Lung (tissue), 12 donors: Measurements from ENCODE around the gene CCDC24. TPM values are rescaled to one million over a fixed set of nuclear protein-coding genes. Genes with fewer than 3 reads are reported as not detected.
A peak's percentile ranks its signal among the peaks of the same experiment; 100 is the strongest.

Experiments used
- ATAC-seq: fragments of 200-7000 bp; cut with Tn5 transposase; one replicate; pipeline ENCODE4 v1.9.1; 2020; ENCODE audit warnings: moderate number of reproducible peaks; ENCODE audit not compliant: insufficient read depth, low FRiP score
- DNase-seq, 3 donors: peaks; one replicate each; pipeline ENCODE4 v3.0.0-alpha.2; 2013 to 2017
- H3K27ac ChIP-seq, 2 donors: one replicate each; pipeline ENCODE4 v1.5.1; 2013; ENCODE audit warnings: mild to moderate bottlenecking in 2 of 2, moderate library complexity in 2 of 2, control low read depth in 1 of 2, inconsistent platforms in 1 of 2, low read depth in 1 of 2, low read length in 1 of 2
- H3K27me3 ChIP-seq, 3 donors: one replicate each; pipeline ENCODE4 v1.5.1; 2013; ENCODE audit warnings: low read length in 2 of 3; ENCODE audit not compliant: control insufficient read depth in 3 of 3, insufficient read depth in 3 of 3
- H3K36me3 ChIP-seq, 4 donors: one replicate each; pipeline ENCODE4 v1.5.1; 2013; ENCODE audit warnings: low read length in 4 of 4, mild to moderate bottlenecking in 1 of 4, moderate library complexity in 1 of 4; ENCODE audit not compliant: control insufficient read depth in 4 of 4, insufficient read depth in 4 of 4
- H3K4me1 ChIP-seq, 5 donors: one replicate each; pipeline ENCODE4 v1.5.1; 2013; ENCODE audit warnings: low read length in 5 of 5, mild to moderate bottlenecking in 2 of 5, moderate library complexity in 1 of 5; ENCODE audit not compliant: control insufficient read depth in 5 of 5, insufficient read depth in 5 of 5
- H3K4me3 ChIP-seq: one replicate; pipeline ENCODE4 v1.5.1; 2013; ENCODE audit warnings: mild to moderate bottlenecking, control low read depth, moderate library complexity
- H3K9ac ChIP-seq, 2 donors: one replicate each; pipeline ENCODE4 v1.5.1; 2013; ENCODE audit warnings: low read length in 2 of 2, control low read depth in 1 of 2; ENCODE audit not compliant: insufficient read depth in 1 of 2
- H3K9me3 ChIP-seq, 4 donors: one replicate each; pipeline ENCODE4 v1.5.1; 2013; ENCODE audit warnings: low read length in 3 of 4, mild to moderate bottlenecking in 1 of 4, moderate library complexity in 1 of 4; ENCODE audit not compliant: control insufficient read depth in 4 of 4, insufficient read depth in 3 of 4
- WGBS, 2 donors: extraction: QIAGEN DNeasy Blood & Tissue Kit; methylation state at CpG; one replicate each; pipeline ENCODE4 v1.1.7; 2013; 5-methylcytosine and 5-hydroxymethylcytosine counted together
- polyA plus RNA-seq, 2 donors: library from polyadenylated mRNA; stranded (reverse); fragments of 200-250 nt; gene quantifications; one replicate each; pipeline ENCODE4 v1.2.1, GENCODE V29; 2013
- total RNA-seq, 2 donors: library from RNA; depleted of rRNA in 1 of 2; stranded (reverse); fragments of >200 nt in 1 of 2; gene quantifications; one replicate each; pipeline ENCODE4 v1.2.1, GENCODE V29; 2014 to 2021
- TF ChIP-seq, protein P1 (sequence below): IDR thresholded peaks from 2 replicates; pipeline ENCODE4 v1.5.1; 2012; ENCODE audit warnings: mild to moderate bottlenecking; ENCODE audit errors: control extremely low read depth, extremely low read depth
- donor health status: control.
- donor health status: control.
- donor health status: Bipolar disorder and iron deficiency.
- donor health status: healthy.
- donor health status: DM: yes; HTN: yes; CAD: no.

Gene CCDC24
- total and polyA plus RNA-seq, 4 donors = 9.9 to 20.1 (median 13.2) TPM

DNA sequence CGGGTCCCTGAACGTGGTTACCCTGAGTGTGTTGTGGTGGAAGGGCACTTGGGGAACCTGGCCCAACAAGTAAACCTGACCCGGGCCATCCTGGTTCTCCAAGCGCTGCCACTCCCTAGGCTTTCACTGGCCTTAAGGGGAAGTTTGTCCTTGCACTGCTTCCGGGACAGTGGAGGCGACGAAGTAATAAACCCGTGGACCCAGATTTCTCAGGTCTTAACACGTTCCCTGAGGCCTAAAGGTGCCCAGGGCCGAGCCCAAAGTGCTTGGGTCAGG, 261 bp upstream of the CCDC24 start:
- Histone ChIP-seq H3K36me3 (peaks cover 0 to 2% (median 1%) of the 10 kb centered on the region in 4 donors), H3K9me3 (no peaks in the 10 kb centered on the region), H3K9ac (peak overlapping the region in 1 of 2 donors; percentile 42), H3K27me3 (no peaks in the 10 kb centered on the region), H3K4me1 (peaks cover 0 to 12% (median 4%) of the 10 kb centered on the region in 5 donors), H3K4me3 (peak overlapping the region; percentile 62), H3K27ac (peak overlapping the region; percentile 11 to 85)
- WGBS, 2 donors = 1% methylated on average over 10 of the region's 10 CpGs
- TF ChIP-seq, protein P1, sequence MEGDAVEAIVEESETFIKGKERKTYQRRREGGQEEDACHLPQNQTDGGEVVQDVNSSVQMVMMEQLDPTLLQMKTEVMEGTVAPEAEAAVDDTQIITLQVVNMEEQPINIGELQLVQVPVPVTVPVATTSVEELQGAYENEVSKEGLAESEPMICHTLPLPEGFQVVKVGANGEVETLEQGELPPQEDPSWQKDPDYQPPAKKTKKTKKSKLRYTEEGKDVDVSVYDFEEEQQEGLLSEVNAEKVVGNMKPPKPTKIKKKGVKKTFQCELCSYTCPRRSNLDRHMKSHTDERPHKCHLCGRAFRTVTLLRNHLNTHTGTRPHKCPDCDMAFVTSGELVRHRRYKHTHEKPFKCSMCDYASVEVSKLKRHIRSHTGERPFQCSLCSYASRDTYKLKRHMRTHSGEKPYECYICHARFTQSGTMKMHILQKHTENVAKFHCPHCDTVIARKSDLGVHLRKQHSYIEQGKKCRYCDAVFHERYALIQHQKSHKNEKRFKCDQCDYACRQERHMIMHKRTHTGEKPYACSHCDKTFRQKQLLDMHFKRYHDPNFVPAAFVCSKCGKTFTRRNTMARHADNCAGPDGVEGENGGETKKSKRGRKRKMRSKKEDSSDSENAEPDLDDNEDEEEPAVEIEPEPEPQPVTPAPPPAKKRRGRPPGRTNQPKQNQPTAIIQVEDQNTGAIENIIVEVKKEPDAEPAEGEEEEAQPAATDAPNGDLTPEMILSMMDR = no peak
- DNase-seq (peak in 1 of 3 donors; percentile 26), ATAC-seq (no peak)

DNA sequence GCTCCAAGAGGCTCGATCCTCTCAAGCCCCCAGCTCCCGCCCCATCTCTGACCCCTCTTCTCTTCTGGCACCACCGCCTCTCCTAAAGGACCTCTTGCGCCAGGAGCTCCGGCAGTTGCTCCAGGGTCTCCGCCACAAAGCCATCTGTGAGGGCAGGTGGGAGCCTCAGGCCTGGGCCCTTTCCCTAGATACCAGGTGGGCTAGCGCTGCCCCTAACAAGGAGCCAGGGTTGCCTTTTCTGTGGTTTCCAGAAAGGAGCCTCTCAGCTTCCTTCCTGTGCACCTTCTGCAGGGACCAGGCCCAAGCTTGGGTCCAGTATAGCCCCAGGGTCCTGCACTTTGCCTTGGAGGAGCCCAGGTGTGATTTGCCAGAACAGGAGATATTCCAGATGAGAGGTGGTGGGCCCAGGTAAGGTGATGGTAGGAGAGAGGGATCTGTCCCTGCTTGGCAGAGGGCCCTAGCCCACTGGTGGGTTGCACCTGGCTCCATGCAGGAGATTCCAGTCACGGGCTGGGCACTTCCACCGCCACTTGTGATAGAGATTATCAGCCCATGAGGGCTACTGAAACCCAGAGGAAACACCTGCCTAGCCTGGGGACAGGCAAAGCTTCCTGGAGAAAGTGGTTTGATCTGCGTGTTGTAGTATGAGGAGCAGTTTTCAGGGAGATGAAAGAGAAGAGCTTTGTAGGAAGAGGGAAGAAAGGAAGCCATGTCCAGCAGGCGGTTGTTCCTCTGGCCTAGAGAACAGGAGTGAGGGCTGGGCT, 1.0 kb downstream of the CCDC24 start:
- Histone ChIP-seq H3K4me1 (peaks cover 0 to 14% (median 12%) of the 10 kb centered on the region in 5 donors), H3K9me3 (no peaks in the 10 kb centered on the region), H3K9ac (no peak overlapping the region), H3K36me3 (peaks cover 0 to 2% (median 0%) of the 10 kb centered on the region in 4 donors), H3K27ac (peak overlapping the region in 1 of 2 donors; percentile 13), H3K4me3 (no peak overlapping the region), H3K27me3 (no peaks in the 10 kb centered on the region)
- WGBS, 2 donors = 42% methylated on average over 11 of the region's 11 CpGs
- no peak for ATAC-seq
- TF ChIP-seq, protein P1 = no peak
- DNase-seq = no peak

DNA sequence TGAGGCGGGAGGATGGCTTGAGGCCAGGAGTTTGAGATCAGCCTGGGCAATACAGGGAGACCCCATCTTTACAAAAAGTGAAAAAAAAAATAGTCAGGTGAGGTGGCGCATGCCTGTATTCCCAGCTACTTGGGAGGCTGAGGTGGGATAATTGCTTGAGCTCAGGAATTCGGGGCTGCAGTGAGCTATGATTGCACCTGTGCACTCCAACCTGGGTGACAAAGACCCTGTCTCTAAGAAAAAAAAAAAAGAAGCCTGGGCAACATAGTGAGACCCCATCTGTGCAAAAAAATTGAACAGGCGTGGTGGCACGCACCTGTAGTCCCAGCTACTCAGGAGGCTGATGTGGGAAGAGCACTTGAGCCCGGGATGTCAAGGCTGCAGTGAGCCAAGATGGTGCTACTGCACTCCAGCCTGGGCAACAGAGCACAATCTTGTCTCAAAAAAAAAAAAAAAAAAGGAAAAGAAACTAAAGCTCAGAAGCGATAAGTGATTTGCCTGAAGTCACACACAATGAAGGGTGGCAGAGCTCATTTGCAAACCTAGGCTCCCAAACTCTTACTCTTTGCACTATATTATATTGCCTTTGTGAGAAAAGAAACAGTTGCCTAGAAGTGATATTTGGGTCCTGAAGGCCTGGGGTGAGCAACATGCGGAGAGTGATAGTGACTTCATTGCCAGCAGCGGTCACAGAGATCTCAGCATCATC, 2.0 kb downstream of the CCDC24 start:
- DNase-seq = no peak
- Histone ChIP-seq H3K27me3 (no peaks in the 10 kb centered on the region), H3K4me1 (peaks cover 0 to 16% (median 12%) of the 10 kb centered on the region in 5 donors), H3K36me3 (peaks cover 0 to 3% (median under 1%) of the 10 kb centered on the region in 4 donors), H3K4me3 (no peak overlapping the region), H3K9ac (no peak overlapping the region), H3K27ac (no peak overlapping the region), H3K9me3 (no peaks in the 10 kb centered on the region)
- TF ChIP-seq, protein P1 = no peak
- WGBS, 2 donors = 94 to 96% methylated on average over 9 of the region's 9 CpGs
- ATAC-seq = no peak
